Activated naive CD4-positive, alpha-beta T cell treated with anti-CD3 and anti-CD28 coated beads, Interleukin-2, amount 50 U/mL, for 24 hours (primary cell): Measurements from ENCODE around the gene PNKD.
A peak's percentile ranks its signal among the peaks of the same experiment; 100 is the strongest.

ENCODE experiments used
- H3K27ac Mint-ChIP-seq: one replicate; pipeline ENCODE4 v1.8.0; 2021; ENCODE audit warnings: mild to moderate bottlenecking, mixed read lengths
- H3K27me3 Mint-ChIP-seq: one replicate; pipeline ENCODE4 v1.8.0; 2021; ENCODE audit warnings: mixed read lengths
- H3K36me3 Mint-ChIP-seq: one replicate; pipeline ENCODE4 v1.8.0; 2021; ENCODE audit warnings: mixed read lengths
- H3K4me1 Mint-ChIP-seq: one replicate; pipeline ENCODE4 v1.8.0; 2021; ENCODE audit warnings: mixed read lengths
- H3K4me3 Mint-ChIP-seq: one replicate; pipeline ENCODE4 v1.8.0; 2021; ENCODE audit warnings: mild to moderate bottlenecking, mixed read lengths
- H3K9me3 Mint-ChIP-seq: one replicate; pipeline ENCODE4 v1.8.0; 2021; ENCODE audit warnings: mixed read lengths

Gene PNKD

DNA sequence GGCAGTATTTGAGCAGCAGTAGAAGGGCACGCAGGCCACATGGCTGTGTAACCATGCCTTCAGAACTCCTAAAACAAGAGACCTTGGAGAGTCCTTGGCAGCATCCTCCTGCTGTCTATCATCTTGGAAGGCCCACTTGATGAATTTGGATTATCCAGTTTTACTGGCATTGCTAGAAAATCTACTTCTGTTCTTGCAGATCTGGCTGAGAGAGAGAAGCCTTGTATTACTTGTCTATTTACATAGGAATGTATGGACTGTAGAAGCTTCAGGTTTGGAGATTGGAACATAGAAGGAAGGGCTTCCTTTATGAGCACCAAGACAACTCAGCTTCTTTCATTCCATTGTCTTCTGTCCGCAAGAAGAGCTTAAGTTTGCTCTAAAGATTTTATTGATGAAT, 25.7 kb upstream of the PNKD start:
- peaks cover 26% of the 10 kb centered on the region for H3K4me1 Mint-ChIP-seq
- H3K27me3 Mint-ChIP-seq, result no peaks in the 10 kb centered on the region
- H3K36me3 Mint-ChIP-seq, result peaks cover 15% of the 10 kb centered on the region
- H3K9me3 Mint-ChIP-seq, result no peaks in the 10 kb centered on the region
- H3K27ac Mint-ChIP-seq, result peak overlapping the region; percentile 19
- H3K4me3 Mint-ChIP-seq, result no peak overlapping the region

- H3K9me3 Mint-ChIP-seq, result no peaks in the 10 kb centered on the region
- peaks cover 17% of the 10 kb centered on the region for H3K36me3 Mint-ChIP-seq
- peak overlapping the region; percentile 35 for H3K27ac Mint-ChIP-seq
- H3K4me1 Mint-ChIP-seq, result peaks cover 26% of the 10 kb centered on the region
- H3K27me3 Mint-ChIP-seq, result no peaks in the 10 kb centered on the region
- H3K4me3 Mint-ChIP-seq, result no peak overlapping the region
Observed at GRCh38 chr2:218245214-218245613, 25.1 kb upstream of the PNKD start.

DNA sequence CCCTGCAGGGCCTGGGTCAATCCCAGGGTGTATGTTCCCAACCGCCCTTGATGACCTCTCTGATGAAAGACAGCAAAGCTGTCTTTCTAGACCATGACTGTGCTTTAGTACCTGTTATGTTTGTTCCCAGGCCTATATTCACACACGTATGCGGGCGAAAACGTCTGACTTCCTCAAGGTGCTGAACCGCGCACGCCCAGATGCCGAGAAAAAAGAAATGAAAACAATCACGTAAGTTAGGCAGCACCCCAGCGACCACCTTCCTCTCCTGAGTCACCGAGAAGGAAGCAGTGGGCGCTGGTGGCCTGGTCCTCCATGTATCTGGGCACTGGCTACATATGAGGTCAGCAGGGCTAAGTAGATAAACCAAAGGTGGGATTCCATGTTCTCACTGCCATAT, 20.6 kb upstream of the PNKD start:
- no peaks in the 10 kb centered on the region for H3K4me1 Mint-ChIP-seq
- H3K4me3 Mint-ChIP-seq, result no peak overlapping the region
- H3K9me3 Mint-ChIP-seq, result no peaks in the 10 kb centered on the region
- H3K27me3 Mint-ChIP-seq, result no peaks in the 10 kb centered on the region
- H3K27ac Mint-ChIP-seq, result no peak overlapping the region
- peaks cover 14% of the 10 kb centered on the region for H3K36me3 Mint-ChIP-seq

DNA sequence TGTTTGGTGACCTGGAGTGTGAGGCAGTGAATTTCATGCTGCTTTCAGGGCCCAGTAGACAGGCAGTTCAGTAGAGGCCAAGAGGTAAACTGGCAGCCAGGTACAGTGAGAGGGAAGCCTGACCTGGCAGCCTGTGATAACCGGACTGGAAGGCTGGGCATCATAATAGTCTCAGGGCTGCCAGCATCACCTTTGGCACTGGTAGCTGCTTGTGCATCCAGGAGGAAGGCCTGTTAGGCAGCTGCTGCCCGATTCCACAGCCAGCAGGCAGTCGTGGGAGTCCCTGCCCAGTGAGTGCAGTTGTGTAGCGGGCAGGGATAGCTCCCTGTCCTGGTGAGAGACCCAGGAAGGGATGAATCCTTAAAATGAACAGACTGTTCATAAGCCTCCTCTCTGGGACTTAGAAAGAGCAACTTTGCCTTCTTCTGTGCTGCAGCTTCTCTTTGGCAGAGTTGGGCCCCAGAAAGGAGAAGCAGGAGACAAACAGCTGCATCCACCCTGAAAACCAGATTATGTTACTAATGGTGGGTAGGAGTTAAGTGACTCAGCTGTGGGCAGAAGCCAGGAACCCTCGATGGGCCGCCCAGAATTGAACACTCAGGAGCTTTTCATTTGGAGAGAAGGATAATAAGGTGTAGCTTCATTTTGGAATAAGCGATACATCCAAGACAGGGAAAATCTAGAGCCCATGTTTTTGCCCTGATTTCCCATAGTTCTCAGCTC, 17.6 kb upstream of the PNKD start:
- Mint-ChIP-seq H3K4me1 (peaks cover 19% of the 10 kb centered on the region), H3K9me3 (no peaks in the 10 kb centered on the region), H3K36me3 (peaks cover 15% of the 10 kb centered on the region), H3K27me3 (no peaks in the 10 kb centered on the region), H3K4me3 (no peak overlapping the region), H3K27ac (peak overlapping the region; percentile 65)

DNA sequence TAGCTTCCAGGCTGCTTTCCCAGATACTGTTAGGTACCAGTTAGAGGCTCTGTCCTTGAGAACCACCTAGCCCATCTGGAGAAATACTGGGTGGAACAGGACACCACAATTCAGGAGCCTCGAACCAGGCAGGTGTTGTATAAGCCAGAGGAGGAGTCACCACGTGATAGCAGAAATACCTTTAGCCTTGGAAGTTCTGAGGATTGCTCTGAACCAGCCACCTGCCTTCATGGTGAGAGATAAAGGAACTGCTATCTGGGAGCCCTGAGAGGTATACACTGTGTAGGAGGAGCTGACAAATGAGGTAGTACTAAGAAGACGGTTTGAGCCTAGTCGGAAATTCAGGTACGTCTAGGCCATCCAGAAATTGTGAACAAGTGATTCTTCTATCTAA, 17.1 kb upstream of the PNKD start:
- H3K36me3 Mint-ChIP-seq, result peaks cover 15% of the 10 kb centered on the region
- peaks cover 21% of the 10 kb centered on the region for H3K4me1 Mint-ChIP-seq
- H3K9me3 Mint-ChIP-seq, result no peaks in the 10 kb centered on the region

DNA sequence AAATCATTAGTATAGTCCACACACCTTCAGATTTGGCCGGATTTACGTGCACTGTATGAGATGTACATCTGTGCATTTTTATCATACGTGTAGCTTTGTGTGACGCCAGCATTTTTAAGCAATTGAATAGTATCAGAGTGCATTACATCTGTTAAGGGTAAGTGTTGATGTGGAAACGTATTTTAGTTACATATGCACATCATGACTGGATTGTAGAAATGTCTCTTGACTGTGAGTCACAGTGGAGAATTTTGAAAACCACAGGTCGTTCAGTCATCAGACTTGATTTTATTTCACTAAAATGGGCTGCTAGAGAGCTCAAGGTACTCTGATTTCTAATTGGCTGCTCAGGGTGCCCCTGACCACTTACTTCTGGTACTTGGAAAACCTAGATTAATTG, 14.9 kb upstream of the PNKD start:
- peaks cover 32% of the 10 kb centered on the region for H3K4me1 Mint-ChIP-seq
- H3K9me3 Mint-ChIP-seq, result no peaks in the 10 kb centered on the region
- peaks cover 8% of the 10 kb centered on the region for H3K36me3 Mint-ChIP-seq
- H3K4me3 Mint-ChIP-seq, result no peak overlapping the region
- peak overlapping the region; percentile 53 for H3K27ac Mint-ChIP-seq
- H3K27me3 Mint-ChIP-seq, result no peaks in the 10 kb centered on the region

More for the DNA sequence above, 17.1 kb upstream of the PNKD start:
- Mint-ChIP-seq H3K27me3 (no peaks in the 10 kb centered on the region), H3K4me3 (no peak overlapping the region), H3K27ac (peak overlapping the region; percentile 8)

DNA sequence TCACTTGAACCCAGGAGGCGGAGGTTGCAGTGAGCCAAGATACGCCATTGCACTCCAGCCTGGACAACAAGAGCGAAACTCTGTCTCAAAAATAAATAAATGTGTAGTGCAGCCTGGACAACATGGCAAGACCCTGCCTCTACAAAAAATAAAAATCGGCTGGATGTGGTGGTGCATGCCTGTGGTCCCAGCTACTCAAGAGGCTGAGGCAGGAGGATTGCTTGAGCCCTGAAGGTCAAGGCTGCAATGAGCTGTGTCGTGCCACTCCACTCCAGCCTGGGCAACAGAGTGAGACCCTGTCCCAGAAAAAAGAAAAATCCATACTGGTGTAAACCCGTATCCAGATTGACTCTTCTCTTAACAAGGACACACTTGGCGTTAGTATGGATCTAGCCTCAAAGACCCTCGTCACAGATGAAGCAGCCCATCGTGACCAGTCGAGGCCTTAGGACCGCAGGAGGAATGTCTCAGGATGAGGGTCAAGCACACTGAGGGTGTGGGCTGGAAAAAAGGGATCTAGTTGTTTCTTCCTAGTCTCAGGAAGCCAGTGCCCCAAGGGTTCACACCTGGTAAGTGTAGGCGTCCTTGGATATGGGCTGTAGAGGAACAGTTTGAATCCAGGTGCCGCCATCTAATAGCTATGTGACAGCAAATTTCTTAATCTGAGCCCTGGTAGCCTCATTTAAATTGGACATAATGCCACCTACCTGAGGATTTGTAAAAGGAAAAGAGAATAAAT, 13.5 kb upstream of the PNKD start:
- Mint-ChIP-seq H3K27ac (peak overlapping the region; percentile 74), H3K4me3 (no peak overlapping the region), H3K9me3 (no peaks in the 10 kb centered on the region), H3K4me1 (peaks cover 32% of the 10 kb centered on the region), H3K36me3 (peaks cover 6% of the 10 kb centered on the region), H3K27me3 (no peaks in the 10 kb centered on the region)

- H3K36me3 Mint-ChIP-seq, result peaks cover 6% of the 10 kb centered on the region
- no peaks in the 10 kb centered on the region for H3K9me3 Mint-ChIP-seq
- peak overlapping the region; percentile 62 for H3K4me3 Mint-ChIP-seq
- no peaks in the 10 kb centered on the region for H3K27me3 Mint-ChIP-seq
- H3K27ac Mint-ChIP-seq, result peak overlapping the region; percentile 93
- H3K4me1 Mint-ChIP-seq, result peaks cover 32% of the 10 kb centered on the region
Observed at GRCh38 chr2:218257390-218257981, 12.8 kb upstream of the PNKD start.

DNA sequence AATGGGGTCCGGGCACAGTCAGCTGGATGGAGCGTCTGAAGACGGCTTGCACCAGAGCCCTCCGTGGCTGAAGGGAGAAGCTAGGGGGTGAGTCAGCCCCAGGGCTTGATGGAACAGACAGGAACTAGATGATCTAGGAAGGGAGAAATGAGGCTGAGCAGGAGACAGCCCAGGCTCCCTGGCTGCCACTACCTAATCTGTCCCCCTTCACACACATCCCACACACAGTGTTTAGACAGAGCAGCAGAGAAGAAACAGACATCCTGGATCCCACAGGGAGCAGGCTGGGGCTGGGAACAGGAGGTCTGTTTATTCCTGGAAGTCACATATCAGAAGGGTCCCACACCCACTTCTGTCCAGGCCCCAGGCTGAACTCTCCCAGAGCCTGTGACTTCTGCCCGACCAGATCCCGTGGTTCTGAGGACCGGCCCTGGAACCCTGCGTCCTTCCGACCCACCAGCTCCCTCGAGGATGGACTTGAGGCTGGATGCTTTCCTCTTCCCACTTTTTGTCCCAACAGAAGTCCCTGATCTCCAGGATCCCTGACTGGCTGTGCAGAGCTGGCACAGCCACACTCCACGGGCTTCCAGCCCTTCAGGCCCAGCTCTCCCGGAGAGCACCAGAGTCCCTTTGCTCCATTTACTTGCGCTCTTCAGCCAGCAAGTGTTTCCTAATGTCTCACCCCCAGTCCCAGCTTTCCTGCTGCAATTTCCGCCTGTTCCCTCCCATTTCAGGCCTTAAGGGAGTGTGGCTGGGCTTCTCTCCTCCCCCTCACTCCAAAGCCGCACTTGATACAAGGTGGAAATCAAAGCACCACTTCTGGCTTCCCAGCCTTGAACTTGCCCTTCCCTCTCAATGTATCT, 11.0 kb upstream of the PNKD start:
- peaks cover 39% of the 10 kb centered on the region for H3K4me1 Mint-ChIP-seq

GRCh38 chr2:218260166-218260565, 10.2 kb upstream of the PNKD start:
- H3K9me3 Mint-ChIP-seq, result no peaks in the 10 kb centered on the region
- H3K27ac Mint-ChIP-seq, result no peak overlapping the region
- peaks cover under 1% of the 10 kb centered on the region for H3K36me3 Mint-ChIP-seq
- no peaks in the 10 kb centered on the region for H3K27me3 Mint-ChIP-seq
- H3K4me1 Mint-ChIP-seq, result peaks cover 37% of the 10 kb centered on the region
- no peak overlapping the region for H3K4me3 Mint-ChIP-seq

More for the DNA sequence above, 11.0 kb upstream of the PNKD start:
- peaks cover 4% of the 10 kb centered on the region for H3K36me3 Mint-ChIP-seq
- H3K9me3 Mint-ChIP-seq, result no peaks in the 10 kb centered on the region
- peak overlapping the region; percentile 30 for H3K27ac Mint-ChIP-seq
- H3K4me3 Mint-ChIP-seq, result no peak overlapping the region
- H3K27me3 Mint-ChIP-seq, result no peaks in the 10 kb centered on the region

- no peak within 1 kb of the TSS for H3K27ac Mint-ChIP-seq
- H3K4me1 Mint-ChIP-seq, result peaks cover 34% of the 10 kb centered on the region
- H3K36me3 Mint-ChIP-seq, result no peaks in the 10 kb centered on the region
- no peak within 1 kb of the TSS for H3K4me3 Mint-ChIP-seq
- no peaks in the 10 kb centered on the region for H3K9me3 Mint-ChIP-seq
- H3K27me3 Mint-ChIP-seq, result no peaks in the 10 kb centered on the region
Observed at GRCh38 chr2:218260742-218261422, 9.4 kb upstream of the PNKD start, which contains the start of gene GPBAR1. Gene GPBAR1, plus strand, starts transcription at chr2:218261015. Its CDS starts 1,710 bp downstream, at chr2:218262725.

DNA sequence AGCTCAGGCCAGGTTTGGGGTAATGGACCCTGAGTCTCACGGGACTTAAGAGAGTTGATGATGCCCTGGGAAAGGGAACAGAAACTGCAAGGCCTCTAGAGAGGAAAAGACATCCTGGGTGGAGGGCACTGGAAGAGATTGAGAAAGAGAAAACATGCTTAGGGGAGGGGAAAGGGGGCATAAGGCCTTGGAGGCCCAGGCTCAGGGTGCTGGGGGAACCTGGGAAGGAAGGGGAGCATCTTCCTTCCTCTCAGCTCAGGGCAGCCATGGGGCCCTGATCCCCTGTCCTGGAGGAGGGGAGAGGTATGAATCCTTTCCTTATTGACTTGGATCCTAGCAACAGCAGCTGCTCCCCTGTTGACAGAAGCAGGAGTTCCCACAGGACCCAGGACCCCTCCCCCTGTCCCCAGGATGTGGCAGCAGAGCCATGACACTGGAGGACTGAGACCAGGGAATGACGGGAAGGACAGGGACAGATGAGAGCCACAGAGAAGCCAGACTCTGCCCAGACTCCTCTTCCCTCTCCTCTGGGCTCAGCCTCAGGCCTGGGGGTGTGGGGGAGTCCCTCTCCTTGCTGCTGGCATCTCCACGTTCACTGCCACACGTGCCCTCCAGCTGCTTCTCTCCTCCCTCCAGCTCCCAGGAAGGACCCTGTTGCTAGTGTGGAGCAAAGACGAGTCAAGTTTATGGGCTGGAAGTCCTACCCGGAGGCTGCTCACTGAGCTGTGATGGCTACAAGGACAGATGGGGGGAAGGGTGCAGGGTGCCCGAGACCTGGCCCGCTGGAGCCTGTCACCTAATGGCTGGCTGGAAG, 8.7 kb upstream of the PNKD start:
- Mint-ChIP-seq H3K4me3 (no peak overlapping the region), H3K27me3 (no peaks in the 10 kb centered on the region), H3K9me3 (no peaks in the 10 kb centered on the region), H3K36me3 (no peaks in the 10 kb centered on the region), H3K27ac (no peak overlapping the region), H3K4me1 (peaks cover 37% of the 10 kb centered on the region)

DNA sequence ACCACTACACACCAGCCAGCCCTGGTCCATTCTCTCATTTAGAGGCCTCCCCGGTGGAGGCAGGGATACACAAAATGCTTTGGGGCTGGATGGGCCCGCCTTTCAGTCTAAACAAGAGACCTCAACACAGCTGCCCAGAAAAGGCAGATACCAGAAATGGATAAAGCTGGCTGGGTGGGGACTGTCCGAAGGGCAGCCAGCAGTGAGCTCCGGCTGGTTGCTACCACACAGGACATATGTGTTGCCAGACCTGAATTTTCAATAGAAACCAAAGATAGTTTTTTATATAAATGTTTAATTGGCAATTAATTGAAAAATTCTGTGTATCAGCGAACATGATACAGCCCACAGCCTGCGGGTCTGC, 8.1 kb upstream of the PNKD start:
- H3K9me3 Mint-ChIP-seq, result no peaks in the 10 kb centered on the region
- peaks cover 2% of the 10 kb centered on the region for H3K36me3 Mint-ChIP-seq
- no peak overlapping the region for H3K4me3 Mint-ChIP-seq
- no peaks in the 10 kb centered on the region for H3K27me3 Mint-ChIP-seq
- H3K4me1 Mint-ChIP-seq, result peaks cover 35% of the 10 kb centered on the region
- no peak overlapping the region for H3K27ac Mint-ChIP-seq
